DOHH2 (cell line): ENCODE data around the gene RYR2.
"Not testable (repeated sequence)": the region's sequence is repeated elsewhere in the genome, so short reads cannot be mapped to it uniquely, and the experiment has no call there.

Experiments used
- H3F3A ChIP-seq: fragments of 200-600 bp; sonication (generic), shearing (Covaris generic); 2 replicates; pipeline ENCODE4 v1.6.0; 2016; ENCODE audit warnings: antibody characterized with exemption, mild to moderate bottlenecking; ENCODE audit not compliant: control insufficient read depth, insufficient read depth
- H3K27ac ChIP-seq: fragments of 200-600 bp; sonication (generic); 2 replicates; pipeline ENCODE4 v1.5.1; 2014; ENCODE audit warnings: low read depth, mild to moderate bottlenecking, low read length, moderate library complexity
- H3K27me3 ChIP-seq: fragments of 200-600 bp; sonication (generic); 2 replicates; pipeline ENCODE4 v1.6.1; 2014; ENCODE audit warnings: mild to moderate bottlenecking, low read length, mixed read lengths; ENCODE audit not compliant: control insufficient read depth
- H3K36me3 ChIP-seq: fragments of 200-600 bp; sonication (generic); 2 replicates; pipeline ENCODE4 v1.6.1; 2014; ENCODE audit warnings: mild to moderate bottlenecking, low read length, moderate library complexity, mixed read lengths; ENCODE audit not compliant: control insufficient read depth
- H3K4me1 ChIP-seq: fragments of 200-600 bp; sonication (generic); 2 replicates; pipeline ENCODE4 v1.6.1; 2014; ENCODE audit warnings: mild to moderate bottlenecking, low read length, mixed read lengths; ENCODE audit not compliant: control insufficient read depth
- H3K4me2 ChIP-seq: fragments of 200-600 bp; sonication (generic); 2 replicates; pipeline ENCODE4 v1.6.0; 2014; ENCODE audit warnings: mild to moderate bottlenecking, low read length, moderate library complexity
- H3K4me3 ChIP-seq: fragments of 200-600 bp; sonication (generic); 2 replicates; pipeline ENCODE4 v1.5.1; 2014; ENCODE audit warnings: mild to moderate bottlenecking, low read length, mixed read lengths
- H3K79me2 ChIP-seq: fragments of 200-600 bp; sonication (generic); 2 replicates; pipeline ENCODE4 v1.6.1; 2014; ENCODE audit warnings: mild to moderate bottlenecking, low read length, mixed read lengths; ENCODE audit not compliant: control insufficient read depth
- H3K9me2 ChIP-seq: fragments of 200-600 bp; sonication (generic); replicated peaks from 2 replicates; pipeline ENCODE4 v1.6.1; 2014; ENCODE audit warnings: mild to moderate bottlenecking, low read length, mixed read lengths; ENCODE audit not compliant: control insufficient read depth
- H3K9me3 ChIP-seq: fragments of 200-600 bp; sonication (generic); 2 replicates; pipeline ENCODE4 v1.6.1; 2014; ENCODE audit warnings: antibody characterized with exemption, low read length, mixed read lengths; ENCODE audit not compliant: control insufficient read depth, insufficient read depth
- H4K20me1 ChIP-seq: fragments of 200-600 bp; sonication (generic); 2 replicates; pipeline ENCODE4 v1.6.0; 2014; ENCODE audit warnings: low read depth, mild to moderate bottlenecking, antibody characterized with exemption, low read length, moderate library complexity; ENCODE audit not compliant: control insufficient read depth, insufficient read depth
- CTCF ChIP-seq: fragments of 200-600 bp; sonication (generic); IDR thresholded peaks from one replicate; pipeline ENCODE4 v1.5.1; 2014; ENCODE audit warnings: antibody characterized with exemption, mild to moderate bottlenecking, low read depth, low read length; ENCODE audit not compliant: poor library complexity, severe bottlenecking
- EZH2phosphoT487 ChIP-seq: fragments of 200-600 bp; sonication (generic); IDR thresholded peaks from 2 replicates; pipeline ENCODE4 v1.6.1; 2017; ENCODE audit warnings: borderline replicate concordance, mild to moderate bottlenecking, antibody characterized with exemption, low read length, moderate library complexity, mixed read lengths

RYR2 gene

DNA sequence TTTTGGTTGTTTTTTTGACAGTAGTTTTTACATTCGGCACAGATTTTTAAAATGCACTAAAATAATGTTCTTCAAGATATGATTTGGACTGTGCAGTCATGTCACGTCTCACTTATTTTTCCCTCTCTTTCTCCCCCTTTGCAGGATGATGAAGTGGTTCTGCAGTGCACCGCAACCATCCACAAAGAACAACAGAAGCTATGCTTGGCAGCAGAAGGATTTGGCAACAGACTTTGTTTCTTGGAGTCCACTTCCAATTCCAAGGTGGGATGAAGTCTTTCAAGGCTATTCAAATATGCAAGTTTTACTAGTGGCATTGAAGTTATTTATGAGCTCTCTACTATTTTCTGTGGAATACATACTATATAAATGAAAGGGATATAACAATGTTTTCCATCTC is 228.4 kb downstream of the RYR2 start:
- no peaks in the 10 kb centered on the region for H4K20me1 ChIP-seq
- H3K4me2 ChIP-seq: no peak overlapping the region
- no peaks in the 10 kb centered on the region for H3K27me3 ChIP-seq
- TF ChIP-seq CTCF (no peak), EZH2phosphoT487 (no peak)
- no peak overlapping the region for H3K4me3 ChIP-seq
- H3K9me2 ChIP-seq: no peaks in the 10 kb centered on the region
- H3K36me3 ChIP-seq: no peaks in the 10 kb centered on the region
- no peaks in the 10 kb centered on the region for H3F3A ChIP-seq
- H3K9me3 ChIP-seq: no peaks in the 10 kb centered on the region
- no peaks in the 10 kb centered on the region for H3K4me1 ChIP-seq
- H3K79me2 ChIP-seq: no peaks in the 10 kb centered on the region
- no peak overlapping the region for H3K27ac ChIP-seq

DNA sequence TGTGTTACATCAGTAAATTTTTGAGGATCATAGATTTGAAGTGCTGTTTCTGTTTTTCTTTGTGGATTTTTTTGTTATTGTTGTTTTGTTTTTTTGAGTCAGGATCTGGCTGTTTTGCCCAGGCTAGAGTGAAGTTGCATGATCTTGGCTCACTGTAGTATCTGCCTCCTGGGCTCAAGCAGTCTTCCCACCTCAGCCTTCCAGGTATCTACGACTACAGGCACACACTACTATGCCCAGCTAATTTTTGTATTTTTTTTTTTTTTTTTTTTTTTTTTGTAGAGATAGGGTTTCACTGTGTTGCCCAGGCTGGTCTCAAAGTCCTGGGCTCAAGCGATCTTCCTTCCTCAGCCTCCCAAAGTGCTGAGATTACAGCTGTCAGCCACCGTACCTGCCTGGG is 236.0 kb downstream of the RYR2 start:
- not testable (repeated sequence) for H3F3A ChIP-seq, H3K4me2 ChIP-seq, H3K4me3 ChIP-seq, H3K27me3 ChIP-seq, H4K20me1 ChIP-seq, H3K4me1 ChIP-seq, H3K9me3 ChIP-seq, H3K27ac ChIP-seq, H3K36me3 ChIP-seq, H3K9me2 ChIP-seq, H3K79me2 ChIP-seq

- no peak for TF ChIP-seq EZH2phosphoT487
- TF ChIP-seq CTCF: no peak
- no peaks in the 10 kb centered on the region for H3K36me3 ChIP-seq
- no peaks in the 10 kb centered on the region for H3K79me2 ChIP-seq
- H3K9me2 ChIP-seq: no peaks in the 10 kb centered on the region
- H3K4me2 ChIP-seq: no peak overlapping the region
- no peaks in the 10 kb centered on the region for H3F3A ChIP-seq
- no peak overlapping the region for H3K4me3 ChIP-seq
- no peaks in the 10 kb centered on the region for H3K9me3 ChIP-seq
- no peaks in the 10 kb centered on the region for H3K27me3 ChIP-seq
- no peak overlapping the region for H3K27ac ChIP-seq
- H4K20me1 ChIP-seq: no peaks in the 10 kb centered on the region
- no peaks in the 10 kb centered on the region for H3K4me1 ChIP-seq
These were observed 237.6 kb downstream of the RYR2 start for GRCh38 chr1:237279629-237280028.

- Histone ChIP-seq H3K36me3 (no peaks in the 10 kb centered on the region), H3F3A (no peaks in the 10 kb centered on the region), H4K20me1 (no peaks in the 10 kb centered on the region), H3K79me2 (no peaks in the 10 kb centered on the region), H3K9me2 (no peaks in the 10 kb centered on the region), H3K27ac (no peak overlapping the region), H3K4me3 (no peak overlapping the region), H3K9me3 (no peaks in the 10 kb centered on the region), H3K4me1 (no peaks in the 10 kb centered on the region), H3K4me2 (no peak overlapping the region), H3K27me3 (no peaks in the 10 kb centered on the region)
- TF ChIP-seq CTCF (no peak), EZH2phosphoT487 (no peak)
These were observed 239.5 kb downstream of the RYR2 start for GRCh38 chr1:237281481-237281880.
